ENCODE results near the gene MMS22L.
A peak's percentile ranks its signal among the peaks of the same experiment; 100 is the strongest.
"Not testable (repeated sequence)": the region's sequence is repeated elsewhere in the genome, so short reads cannot be mapped to it uniquely, and the experiment has no call there.

MMS22L gene

GRCh38 chr6:97222903-97223302, 60.1 kb downstream of the MMS22L start:
- no peak for DNase-seq (ENCODE audit: low read depth)

GRCh38 chr6:97218912-97219311, 64.1 kb downstream of the MMS22L start:
- no peak for DNase-seq (ENCODE audit: low read depth)

- no peak for DNase-seq (ENCODE audit: low read depth)
Measured at GRCh38 chr6:97215157-97215769, 67.8 kb downstream of the MMS22L start.

- no peak for DNase-seq (ENCODE audit: low read depth)
Measured at GRCh38 chr6:97214671-97215070, 68.3 kb downstream of the MMS22L start.

- DNase-seq (ENCODE audit: low read depth): no peak
Measured at GRCh38 chr6:97207383-97207782, 75.6 kb downstream of the MMS22L start.

GRCh38 chr6:97205966-97206365, 77.0 kb downstream of the MMS22L start:
- DNase-seq (ENCODE audit: low read depth): no peak

GRCh38 chr6:97203343-97203742, 79.7 kb downstream of the MMS22L start:
- DNase-seq (ENCODE audit: low read depth): no peak

- no peak for DNase-seq (ENCODE audit: low read depth)
Measured at GRCh38 chr6:97198046-97198565, 84.9 kb downstream of the MMS22L start.

- no peak for DNase-seq (ENCODE audit: low read depth)
Measured at GRCh38 chr6:97195117-97195516, 87.9 kb downstream of the MMS22L start.

- DNase-seq (ENCODE audit: low read depth): no peak
Measured at GRCh38 chr6:97189767-97190166, 93.2 kb downstream of the MMS22L start.

- DNase-seq (ENCODE audit: low read depth): no peak
Measured at GRCh38 chr6:97187951-97188350, 95.1 kb downstream of the MMS22L start.

- DNase-seq (ENCODE audit: low read depth): peak; percentile 3
Measured at GRCh38 chr6:97186416-97186999, 96.5 kb downstream of the MMS22L start.

GRCh38 chr6:97177905-97178304, 105.1 kb downstream of the MMS22L start:
- no peak for DNase-seq (ENCODE audit: low read depth)

GRCh38 chr6:97176468-97176867, 106.5 kb downstream of the MMS22L start:
- no peak for DNase-seq (ENCODE audit: low read depth)

GRCh38 chr6:97175806-97176205, 107.2 kb downstream of the MMS22L start:
- no peak for DNase-seq (ENCODE audit: low read depth)

- DNase-seq (ENCODE audit: low read depth): no peak
Measured at GRCh38 chr6:97174471-97174870, 108.5 kb downstream of the MMS22L start.

GRCh38 chr6:97160280-97160679, 122.7 kb downstream of the MMS22L start:
- no peak for DNase-seq (ENCODE audit: low read depth)

- DNase-seq (ENCODE audit: low read depth): not testable (repeated sequence)
Measured at GRCh38 chr6:97155447-97155846, 127.6 kb downstream of the MMS22L start.

- no peak for DNase-seq (ENCODE audit: low read depth)
Measured at GRCh38 chr6:97154015-97154414, 129.0 kb downstream of the MMS22L start.

- DNase-seq (ENCODE audit: low read depth): no peak
Measured at GRCh38 chr6:97151601-97152000, 131.4 kb downstream of the MMS22L start.

GRCh38 chr6:97150932-97151331, 132.1 kb downstream of the MMS22L start:
- no peak for DNase-seq (ENCODE audit: low read depth)

GRCh38 chr6:97147421-97147820, 135.6 kb downstream of the MMS22L start:
- no peak for DNase-seq (ENCODE audit: low read depth)

GRCh38 chr6:97145691-97146090, 137.3 kb downstream of the MMS22L start:
- DNase-seq (ENCODE audit: low read depth): no peak

- DNase-seq (ENCODE audit: low read depth): no peak
Measured at GRCh38 chr6:97141756-97142155, 141.3 kb downstream of the MMS22L start.
